ENCODE measurements around the gene TERT.

TERT gene

GRCh38 chr5:1318659-1319251, 23.9 kb upstream of the TERT start:
- no peak for DNase-seq (ENCODE audit: low spot score)

GRCh38 chr5:1317921-1318565, 23.2 kb upstream of the TERT start:
- DNase-seq (ENCODE audit: low spot score), result no peak

- DNase-seq (ENCODE audit: low spot score), result no peak
These were observed 21.9 kb upstream of the TERT start for GRCh38 chr5:1316588-1317340.

DNA sequence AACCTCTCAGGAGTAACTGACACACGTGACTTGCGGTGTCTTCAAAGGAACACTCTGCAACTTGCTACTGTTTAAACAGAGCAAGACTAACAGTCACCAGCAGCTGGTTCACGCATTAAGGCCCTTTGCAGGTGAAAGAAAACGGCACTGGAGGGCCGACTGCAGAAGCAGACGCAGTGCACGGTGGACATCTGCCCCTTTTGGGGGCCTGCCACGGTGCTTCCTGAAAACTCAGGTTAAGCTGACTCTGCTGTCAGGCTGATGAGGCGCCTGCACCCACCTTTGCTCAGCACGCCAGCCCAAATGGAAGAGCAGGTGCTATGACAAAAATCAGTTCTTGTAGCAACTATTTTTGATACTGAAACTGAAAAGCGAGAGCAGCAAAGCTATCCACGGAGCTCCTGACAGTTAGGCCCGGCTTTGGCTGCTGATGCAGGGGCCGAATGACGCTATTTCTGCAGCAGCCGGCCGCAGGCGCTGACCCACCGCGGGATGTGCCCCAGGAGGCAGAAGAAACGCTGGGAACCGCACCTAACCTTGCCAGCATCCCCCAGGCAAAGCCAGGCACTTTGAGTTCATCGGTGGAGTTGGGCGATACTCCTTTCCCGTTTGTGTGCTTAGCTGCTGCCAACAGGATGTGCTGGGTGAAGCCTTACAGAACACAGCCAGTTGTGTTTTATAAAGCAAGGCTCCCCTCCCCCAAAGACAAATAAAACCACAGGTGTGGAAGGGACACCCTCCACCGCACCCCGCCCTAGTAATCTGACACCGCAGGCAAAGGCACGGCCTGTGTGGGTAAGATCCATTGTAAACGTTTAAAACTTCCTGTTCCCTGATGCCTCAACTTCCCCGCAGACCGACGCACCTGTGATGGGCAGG, 21.1 kb upstream of the TERT start:
- no peak for DNase-seq (ENCODE audit: low spot score)

DNA sequence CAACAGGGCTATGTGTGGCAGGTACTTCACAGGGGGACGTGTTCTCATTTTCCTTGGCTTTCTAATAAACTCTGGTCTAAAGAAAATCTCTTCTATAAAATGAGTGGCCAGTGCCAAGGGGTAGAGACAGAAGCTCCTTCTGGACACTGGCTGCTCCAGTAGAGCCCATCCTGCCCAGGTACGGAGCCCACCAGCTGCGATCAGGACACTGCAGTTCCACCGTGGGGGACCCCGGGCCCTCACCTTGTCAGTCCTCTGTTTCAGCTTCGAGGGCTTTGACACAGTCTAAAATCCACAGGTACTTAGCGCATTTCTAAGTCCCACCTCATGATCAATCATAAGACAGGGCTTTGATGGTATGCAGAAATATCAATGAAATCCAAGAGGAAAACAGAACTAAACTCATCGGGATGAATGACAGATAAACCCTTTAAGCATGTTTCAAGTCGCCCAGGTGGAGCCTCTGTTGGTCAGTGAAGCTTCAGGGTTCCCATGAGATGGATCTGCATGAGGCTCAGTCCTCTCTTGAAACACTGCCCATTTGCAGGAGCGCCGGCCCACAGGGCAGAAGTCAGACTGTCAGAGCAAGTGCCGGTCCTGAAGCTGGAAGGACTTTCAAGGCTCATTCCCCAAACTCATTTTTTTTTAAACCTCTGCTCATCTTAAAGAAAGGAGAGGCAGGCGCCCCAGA, 20.3 kb upstream of the TERT start:
- DNase-seq (ENCODE audit: low spot score), result no peak

DNA sequence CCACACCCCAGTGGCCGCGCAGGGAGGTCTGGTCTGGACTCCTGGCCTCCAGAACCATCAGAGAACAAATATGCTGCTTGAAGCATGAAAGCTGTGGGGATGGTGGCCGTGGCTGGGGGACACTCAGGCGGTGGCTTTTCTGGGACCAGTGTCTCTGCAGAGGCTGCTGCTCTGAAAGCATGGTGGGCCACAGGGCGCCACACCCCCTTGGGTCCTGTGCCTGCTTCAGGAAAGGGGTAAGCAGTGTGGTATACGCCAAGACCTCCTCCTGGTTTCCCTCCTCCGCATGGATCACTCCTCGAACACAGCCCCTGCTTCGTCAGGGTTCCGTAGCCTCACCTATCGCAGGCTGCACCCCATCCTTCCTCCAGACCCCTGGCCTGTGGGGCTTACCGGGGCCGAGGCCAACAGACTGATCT, 19.7 kb upstream of the TERT start:
- no peak for DNase-seq (ENCODE audit: low spot score)

- DNase-seq (ENCODE audit: low spot score), result no peak
These were observed 18.3 kb upstream of the TERT start for GRCh38 chr5:1312993-1313833.

- DNase-seq (ENCODE audit: low spot score), result no peak
These were observed 17.3 kb upstream of the TERT start for GRCh38 chr5:1312206-1312605.

DNA sequence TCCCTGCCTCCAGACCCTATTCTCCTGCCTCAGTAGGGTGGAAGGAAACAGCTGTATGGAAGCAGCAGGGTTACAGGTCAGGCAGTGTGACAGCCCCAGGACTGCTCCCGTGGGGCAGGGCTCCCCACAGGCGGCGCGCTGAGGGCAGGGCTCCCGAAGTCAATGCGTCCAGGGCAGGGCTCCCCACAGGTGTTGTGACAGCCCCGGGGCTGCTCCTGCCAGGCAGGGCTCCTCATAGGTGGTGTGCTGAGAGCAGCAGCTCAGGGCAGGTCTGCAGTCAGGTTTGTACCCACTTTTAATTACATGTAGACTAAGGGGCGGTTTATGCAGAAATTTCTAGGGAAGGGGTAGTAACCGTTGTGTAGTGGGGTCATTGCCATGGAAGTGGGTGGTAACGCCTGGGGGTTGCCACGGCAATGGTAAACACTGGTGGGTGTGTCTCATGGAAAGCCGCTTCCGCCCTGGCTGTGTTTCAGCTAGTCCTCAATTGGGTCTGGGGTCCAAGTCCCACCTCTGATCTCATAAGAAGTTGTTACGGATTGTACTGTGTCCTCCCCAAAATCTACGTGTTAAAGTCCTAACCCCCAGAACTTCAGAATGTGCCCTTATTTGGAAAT, 16.7 kb upstream of the TERT start:
- DNase-seq (ENCODE audit: low spot score), result no peak

DNA sequence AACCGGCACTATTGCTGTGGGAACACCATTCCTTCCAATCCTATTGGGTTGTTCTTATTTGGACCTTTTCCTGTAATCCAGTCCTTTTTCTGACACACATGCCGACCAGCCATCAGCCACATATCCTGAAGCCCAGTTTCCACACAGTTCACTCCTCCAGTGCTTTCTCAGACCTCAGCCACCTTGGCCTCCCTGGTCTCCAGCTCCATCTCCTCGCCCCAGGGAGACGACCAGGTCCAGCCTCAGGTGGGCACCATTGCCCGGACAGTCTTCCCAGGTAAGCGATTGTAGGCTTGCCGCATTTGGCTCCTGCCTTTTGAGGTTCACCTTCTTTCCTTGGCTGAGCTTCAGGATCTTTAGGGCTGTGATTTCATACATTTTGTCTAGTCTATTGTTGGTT, 15.2 kb upstream of the TERT start:
- DNase-seq (ENCODE audit: low spot score), result no peak

DNA sequence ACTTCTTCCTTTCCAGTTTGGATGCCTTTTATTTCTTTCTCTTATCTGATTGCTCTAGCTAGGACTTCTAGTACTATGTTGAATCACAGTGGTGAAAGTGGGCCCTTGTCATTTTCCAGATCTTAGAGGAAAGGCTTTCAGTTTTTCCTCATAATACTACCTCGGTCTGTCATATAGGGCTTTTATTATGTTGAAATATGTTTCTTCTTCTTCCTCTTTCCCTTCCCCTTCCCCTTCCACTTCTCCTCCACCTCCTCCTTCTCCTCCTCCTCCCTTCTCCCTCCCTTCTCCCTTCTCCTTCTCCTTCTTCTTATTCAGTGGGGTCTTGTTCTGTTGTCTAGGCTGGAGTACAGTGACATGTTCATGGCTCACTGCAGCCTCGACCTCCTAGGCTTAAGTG, 9.2 kb upstream of the TERT start:
- DNase-seq (ENCODE audit: low spot score), result no peak

- no peak for DNase-seq (ENCODE audit: low spot score)
These were observed 7.4 kb upstream of the TERT start for GRCh38 chr5:1302258-1302657.

DNA sequence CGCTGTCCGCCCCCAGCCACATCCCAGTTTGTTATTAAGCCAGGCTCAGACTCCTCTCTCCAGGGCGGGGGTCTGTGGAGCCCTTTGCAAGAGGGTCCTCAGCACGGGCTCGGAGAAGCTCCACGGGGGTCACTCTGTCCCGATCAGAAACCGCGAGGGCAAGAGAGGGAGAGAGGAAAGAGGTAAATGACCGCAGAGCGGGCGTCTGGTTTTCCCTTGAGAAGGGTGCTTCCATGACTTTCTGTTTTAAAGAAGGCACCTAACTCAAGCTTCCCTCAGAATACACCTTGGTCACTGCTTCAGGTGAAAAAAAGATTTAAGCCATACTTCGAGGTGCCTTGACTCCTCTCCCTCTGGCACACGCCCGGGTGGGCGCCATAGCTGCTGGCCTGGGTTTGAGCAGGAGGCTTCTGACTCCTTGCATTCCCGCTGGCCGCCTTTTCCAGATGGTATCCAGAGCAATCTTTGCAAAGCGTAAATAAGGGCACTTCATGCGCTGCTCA, 5.8 kb upstream of the TERT start:
- no peak for DNase-seq (ENCODE audit: low spot score)

DNA sequence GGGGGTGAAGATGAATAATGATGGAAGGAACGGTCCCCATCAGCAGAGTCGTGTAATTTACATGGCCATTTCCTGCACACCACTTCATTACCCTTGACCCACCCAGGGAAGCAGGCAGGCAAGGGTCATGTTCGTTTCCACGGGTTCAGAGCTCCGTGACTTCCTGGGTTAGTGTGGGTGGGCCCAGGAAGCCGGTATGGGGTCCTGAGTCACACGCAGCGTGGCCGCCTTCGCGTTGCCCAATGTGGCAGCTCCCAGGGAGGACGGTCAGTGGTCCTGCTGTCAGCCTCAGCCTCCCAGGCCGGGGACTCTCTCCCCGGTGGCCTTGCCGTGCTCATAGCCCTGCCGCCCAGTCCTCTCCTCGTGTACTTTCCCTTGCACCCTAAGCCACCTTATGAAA, 5.1 kb upstream of the TERT start:
- no peak for DNase-seq (ENCODE audit: low spot score)

GRCh38 chr5:1299511-1299850, 4.6 kb upstream of the TERT start:
- DNase-seq (ENCODE audit: low spot score), result no peak

- DNase-seq (ENCODE audit: low spot score), result no peak
These were observed 4.0 kb upstream of the TERT start for GRCh38 chr5:1298723-1299510.

DNA sequence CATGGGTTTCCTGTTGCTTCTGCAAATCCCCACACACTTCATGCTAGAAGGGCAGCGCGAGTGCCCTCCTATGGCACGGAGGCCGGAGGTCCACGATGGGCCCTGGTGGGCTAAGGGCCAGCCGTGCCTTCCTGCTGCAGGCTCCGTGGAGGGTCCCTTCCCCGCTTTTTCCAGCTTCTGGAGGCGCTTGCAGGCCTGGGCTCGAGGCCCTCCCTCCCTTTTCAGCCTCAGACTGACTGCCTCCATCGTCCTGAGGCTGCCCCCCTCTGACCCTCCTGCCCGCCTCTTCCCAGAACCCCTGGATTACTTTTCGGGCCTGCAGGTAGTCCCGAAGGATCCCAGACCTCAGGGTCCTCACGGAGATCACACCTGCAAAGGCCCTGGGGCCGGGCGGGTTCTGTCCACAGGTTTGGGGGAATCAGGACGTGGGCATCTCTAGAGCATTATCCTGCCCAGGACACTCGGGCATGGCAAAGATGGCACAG, 3.2 kb upstream of the TERT start:
- DNase-seq (ENCODE audit: low spot score), result no peak

DNA sequence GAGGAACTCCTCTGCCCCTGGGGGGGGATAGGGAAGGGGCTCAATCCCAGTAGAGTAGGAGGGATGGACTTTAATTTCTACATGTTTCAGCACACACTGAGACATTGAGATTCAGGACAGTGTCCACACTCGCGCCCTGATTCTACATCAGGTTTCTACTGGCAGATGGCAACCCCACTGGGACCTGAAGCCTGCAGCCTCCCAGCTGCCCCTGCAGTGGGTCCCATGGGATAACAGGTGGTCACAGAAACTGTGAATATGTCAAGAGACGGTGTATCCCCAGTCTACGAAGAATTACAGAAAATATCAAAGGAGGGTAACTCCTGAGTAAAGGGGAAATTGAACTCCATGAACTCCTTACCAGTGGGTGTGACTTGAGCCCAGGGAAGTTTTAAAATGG, 2.4 kb upstream of the TERT start:
- DNase-seq (ENCODE audit: low spot score), result no peak

GRCh38 chr5:1295650-1296037, 776 bp upstream of the TERT start:
- DNase-seq (ENCODE audit: low spot score), result no peak
